UCSD-AML1 (cell line): ENCODE measurements around the gene DNMT3B.
"Not testable (repeated sequence)": the region's sequence is repeated elsewhere in the genome, so short reads cannot be mapped to it uniquely, and the experiment has no call there.

ENCODE experiments used
- DNase-seq: peaks from one replicate; lab custom pipeline; 2025; ENCODE audit not compliant: unreplicated experiment; lab: John Stamatoyannopoulos, UW

The DNMT3B gene

DNA sequence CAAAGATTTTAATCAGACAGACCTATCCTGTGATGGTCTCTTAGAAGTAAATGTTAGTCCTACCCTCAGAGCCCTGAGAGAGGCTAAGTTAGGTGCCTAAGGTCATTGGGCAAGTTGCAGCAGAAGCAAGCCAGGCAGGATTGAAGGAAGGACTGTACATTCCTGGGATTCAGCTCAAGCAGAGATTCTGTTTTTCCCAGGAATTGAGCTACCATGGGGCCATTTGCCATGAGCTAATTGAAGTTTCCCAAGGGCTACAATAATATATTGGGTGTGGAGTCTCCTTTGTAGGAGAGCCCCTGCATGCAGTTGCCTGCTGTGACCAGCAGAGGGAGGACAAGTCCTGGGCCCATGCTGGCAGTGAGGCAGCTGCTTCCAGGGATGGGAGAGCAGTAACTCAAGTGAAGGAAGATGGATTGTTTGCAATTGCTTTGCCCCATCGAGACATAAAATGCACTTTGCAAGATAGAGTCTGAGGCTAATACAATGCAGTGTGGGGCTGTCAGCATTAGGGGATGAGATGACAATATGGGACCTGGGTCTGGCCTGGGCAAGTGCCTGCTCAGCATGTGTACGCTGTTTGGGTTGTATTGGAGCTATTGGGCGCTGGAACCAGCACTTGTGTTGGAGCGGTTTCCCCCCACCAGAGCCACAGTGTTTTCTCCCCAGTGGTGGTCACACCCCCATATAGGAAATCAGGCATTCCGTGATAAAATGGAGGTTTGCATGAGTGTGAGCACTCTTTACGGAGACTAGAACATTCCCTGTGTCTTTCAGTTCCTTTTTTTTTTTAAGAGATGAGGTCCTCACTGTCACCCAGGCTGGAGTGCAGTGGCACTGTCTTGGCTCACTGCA, 27.9 kb downstream of the DNMT3B start:
- DNase-seq, result peak; percentile 64

- no peak for DNase-seq
These were observed 28.5 kb downstream of the DNMT3B start for GRCh38 chr20:32790751-32791057.

- peak; percentile 25 for DNase-seq
These were observed 30.1 kb downstream of the DNMT3B start for GRCh38 chr20:32792316-32792715.

DNA sequence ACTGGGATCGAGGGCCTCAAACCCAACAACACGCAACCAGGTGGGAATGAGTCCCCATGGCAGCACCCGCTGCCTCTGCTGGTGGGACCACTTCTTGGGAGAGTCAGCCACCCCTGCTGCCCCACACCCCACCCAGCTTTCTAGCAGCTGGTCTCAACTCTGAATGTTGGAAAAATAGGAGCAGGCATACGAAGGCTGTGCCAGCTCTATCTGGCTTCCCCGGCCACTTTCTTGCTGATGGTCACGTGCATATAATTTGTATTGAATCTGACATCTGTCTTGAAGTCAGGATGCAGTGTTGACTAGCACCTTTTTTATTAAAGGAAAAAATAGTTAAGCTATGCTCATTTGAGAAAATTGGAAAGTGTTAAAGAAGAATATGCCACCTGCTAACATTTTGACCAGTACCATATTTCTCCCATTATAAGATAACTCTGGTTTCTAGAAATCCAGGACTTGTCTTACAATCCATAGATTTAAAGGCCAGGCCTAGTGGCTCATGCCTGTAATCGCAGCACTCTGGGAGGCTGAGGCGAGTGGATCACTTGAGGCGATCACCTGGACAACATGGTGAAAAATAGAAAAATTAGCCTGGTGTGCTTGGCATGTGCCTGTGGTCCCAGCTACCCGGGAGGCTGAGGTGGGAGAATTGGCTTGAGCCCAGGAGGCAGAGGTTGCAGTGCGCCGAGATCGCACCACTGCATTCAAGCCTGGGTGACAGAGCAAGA, 30.7 kb downstream of the DNMT3B start:
- DNase-seq, result no peak

GRCh38 chr20:32796383-32796948, 34.3 kb downstream of the DNMT3B start:
- DNase-seq, result no peak

- no peak for DNase-seq
These were observed 34.8 kb downstream of the DNMT3B start for GRCh38 chr20:32796981-32797451.

- not testable (repeated sequence) for DNase-seq
These were observed 35.4 kb downstream of the DNMT3B start for GRCh38 chr20:32797571-32797970.

DNA sequence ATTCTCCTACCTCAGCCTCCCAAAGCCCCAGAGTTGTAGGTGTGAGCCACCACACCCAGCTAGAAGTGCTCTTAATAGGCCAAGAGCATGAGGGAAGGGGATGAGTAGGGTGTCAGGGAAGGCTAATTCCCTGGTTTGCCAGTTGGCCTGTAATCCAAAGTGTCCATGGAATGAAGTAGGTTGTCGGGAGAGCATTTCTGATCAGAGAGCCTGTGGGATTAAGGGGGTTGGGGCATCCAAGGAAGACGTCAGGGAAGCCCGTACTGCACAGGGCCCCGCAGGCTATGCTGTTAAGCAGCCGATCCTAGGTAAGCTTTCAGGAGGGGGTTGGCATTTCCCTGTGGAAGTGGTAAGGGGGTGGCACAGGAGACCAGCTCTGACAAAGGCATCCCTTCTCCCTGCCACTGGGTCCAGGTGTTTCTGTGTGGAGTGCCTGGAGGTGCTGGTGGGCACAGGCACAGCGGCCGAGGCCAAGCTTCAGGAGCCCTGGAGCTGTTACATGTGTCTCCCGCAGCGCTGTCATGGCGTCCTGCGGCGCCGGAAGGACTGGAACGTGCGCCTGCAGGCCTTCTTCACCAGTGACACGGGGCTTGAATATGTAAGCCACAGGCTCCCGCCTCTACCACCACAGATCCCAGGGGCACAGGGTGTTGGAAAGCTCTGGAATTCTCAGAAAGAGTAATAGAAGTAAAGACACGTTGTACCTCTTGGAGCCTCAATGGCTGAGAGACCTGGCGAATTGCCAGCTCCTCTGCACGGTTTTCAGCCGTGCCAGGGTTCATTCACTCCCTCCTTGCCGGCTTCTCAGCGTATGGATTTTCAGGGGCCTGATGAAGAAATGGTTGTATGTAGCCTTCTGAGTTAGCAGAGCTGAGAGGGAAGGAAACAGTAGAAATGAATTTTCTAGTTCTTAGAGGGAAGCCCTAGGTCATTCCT, 36.1 kb downstream of the DNMT3B start:
- DNase-seq, result no peak

DNA sequence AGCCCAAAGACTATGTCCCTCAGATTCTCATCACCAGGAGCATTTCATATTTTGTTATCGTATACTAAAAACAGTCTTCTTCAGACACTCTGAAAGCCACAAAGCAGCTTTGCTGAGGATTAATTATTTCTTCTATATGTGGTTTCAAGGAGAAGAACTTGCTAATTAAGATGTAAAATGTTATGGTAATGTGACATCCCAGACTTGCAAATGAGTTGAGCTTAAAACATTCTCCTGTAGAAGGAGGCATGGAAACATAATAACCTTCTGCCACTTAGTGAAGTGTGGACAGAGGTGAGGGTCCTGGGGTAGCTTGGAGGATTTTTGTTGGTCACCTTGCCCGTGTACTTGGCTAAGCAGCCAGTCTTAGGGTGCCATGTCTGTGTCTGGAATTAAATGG, 40.9 kb downstream of the DNMT3B start:
- no peak for DNase-seq

DNA sequence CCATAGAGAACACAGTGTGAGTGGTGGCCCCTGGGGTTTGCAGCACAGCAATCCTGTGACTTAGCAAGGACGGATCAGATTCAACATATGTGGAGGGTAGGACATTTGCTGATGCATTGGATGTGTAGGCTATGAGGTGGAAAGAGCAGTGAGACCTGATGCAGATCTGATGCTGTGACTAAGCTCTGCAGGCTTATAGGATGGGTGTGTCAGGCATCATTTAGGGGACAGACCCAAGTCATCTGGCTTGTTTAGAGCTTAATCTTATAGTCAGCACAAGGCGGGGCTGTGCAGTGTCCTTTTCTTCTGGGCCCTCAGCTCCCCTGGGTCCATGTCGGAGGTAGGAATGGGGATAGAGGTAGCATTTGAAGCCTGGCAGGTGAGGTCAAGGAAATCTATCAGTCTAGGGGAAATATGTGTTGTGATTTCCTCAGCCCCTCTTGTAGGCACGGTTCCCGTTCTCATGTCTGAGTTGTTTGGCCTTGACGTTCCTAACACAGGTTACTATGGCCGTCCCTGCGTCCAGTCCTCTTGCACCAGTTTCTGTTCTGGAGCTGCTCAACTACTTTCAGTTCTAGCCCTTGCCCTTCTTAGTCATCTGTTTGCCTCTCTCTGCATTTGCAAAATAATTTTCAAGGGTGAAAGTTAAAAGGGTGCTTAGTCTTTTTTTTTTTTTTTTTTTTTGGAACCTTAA, 42.0 kb downstream of the DNMT3B start:
- DNase-seq, result no peak

DNA sequence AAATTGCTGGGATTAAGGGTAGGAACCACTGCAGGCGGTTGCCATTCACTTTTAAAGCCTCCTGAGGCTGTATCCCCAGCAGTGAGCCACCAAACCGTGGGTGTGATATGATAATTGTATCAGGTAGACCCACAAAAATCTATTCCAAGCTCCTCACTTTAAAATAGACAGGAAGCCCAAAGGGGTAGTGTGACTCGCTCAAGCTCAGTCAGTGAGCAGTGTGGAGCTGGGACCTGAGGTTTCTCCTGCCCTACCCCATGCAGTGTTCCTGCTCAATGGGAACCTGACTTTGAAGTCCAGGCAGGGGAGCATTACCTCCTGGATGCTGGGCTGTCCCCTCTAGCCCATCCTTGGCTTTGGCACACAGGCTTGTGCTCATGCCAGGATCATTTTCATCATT, 42.6 kb downstream of the DNMT3B start:
- no peak for DNase-seq

- no peak for DNase-seq
These were observed 43.5 kb downstream of the DNMT3B start for GRCh38 chr20:32805721-32806120.

DNA sequence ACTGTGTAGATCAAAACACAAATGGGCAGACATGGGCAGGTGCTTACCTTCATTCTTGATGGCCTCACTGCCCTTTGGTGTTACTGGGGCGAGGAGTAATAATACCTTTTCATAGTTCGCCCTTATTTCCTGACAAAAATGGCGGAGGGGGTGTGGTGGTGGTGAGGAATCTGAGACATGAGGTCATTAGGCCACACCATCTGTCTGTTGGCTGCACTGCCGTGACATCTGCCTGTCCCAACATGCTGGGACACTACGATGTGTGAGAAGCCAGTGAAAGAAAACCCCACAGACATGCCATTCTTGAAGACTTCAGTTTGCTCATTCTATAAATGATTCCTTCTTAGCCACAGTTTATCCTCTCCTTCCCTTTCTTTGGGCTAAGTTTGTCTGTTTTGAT, 44.2 kb downstream of the DNMT3B start:
- no peak for DNase-seq

GRCh38 chr20:32807706-32808105, 45.5 kb downstream of the DNMT3B start:
- no peak for DNase-seq

DNA sequence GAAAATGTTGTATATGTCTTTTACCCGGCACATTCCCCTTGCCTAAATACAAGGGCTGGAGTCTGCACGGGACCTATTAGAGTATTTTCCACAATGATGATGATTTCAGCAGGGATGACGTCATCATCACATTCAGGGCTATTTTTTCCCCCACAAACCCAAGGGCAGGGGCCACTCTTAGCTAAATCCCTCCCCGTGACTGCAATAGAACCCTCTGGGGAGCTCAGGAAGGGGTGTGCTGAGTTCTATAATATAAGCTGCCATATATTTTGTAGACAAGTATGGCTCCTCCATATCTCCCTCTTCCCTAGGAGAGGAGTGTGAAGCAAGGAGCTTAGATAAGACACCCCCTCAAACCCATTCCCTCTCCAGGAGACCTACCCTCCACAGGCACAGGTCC, 46.3 kb downstream of the DNMT3B start:
- no peak for DNase-seq

GRCh38 chr20:32809907-32810306, 47.7 kb downstream of the DNMT3B start:
- no peak for DNase-seq

- no peak for DNase-seq
These were observed 48.8 kb downstream of the DNMT3B start for GRCh38 chr20:32810941-32811340.

GRCh38 chr20:32811886-32812285, 49.7 kb downstream of the DNMT3B start:
- no peak for DNase-seq

DNA sequence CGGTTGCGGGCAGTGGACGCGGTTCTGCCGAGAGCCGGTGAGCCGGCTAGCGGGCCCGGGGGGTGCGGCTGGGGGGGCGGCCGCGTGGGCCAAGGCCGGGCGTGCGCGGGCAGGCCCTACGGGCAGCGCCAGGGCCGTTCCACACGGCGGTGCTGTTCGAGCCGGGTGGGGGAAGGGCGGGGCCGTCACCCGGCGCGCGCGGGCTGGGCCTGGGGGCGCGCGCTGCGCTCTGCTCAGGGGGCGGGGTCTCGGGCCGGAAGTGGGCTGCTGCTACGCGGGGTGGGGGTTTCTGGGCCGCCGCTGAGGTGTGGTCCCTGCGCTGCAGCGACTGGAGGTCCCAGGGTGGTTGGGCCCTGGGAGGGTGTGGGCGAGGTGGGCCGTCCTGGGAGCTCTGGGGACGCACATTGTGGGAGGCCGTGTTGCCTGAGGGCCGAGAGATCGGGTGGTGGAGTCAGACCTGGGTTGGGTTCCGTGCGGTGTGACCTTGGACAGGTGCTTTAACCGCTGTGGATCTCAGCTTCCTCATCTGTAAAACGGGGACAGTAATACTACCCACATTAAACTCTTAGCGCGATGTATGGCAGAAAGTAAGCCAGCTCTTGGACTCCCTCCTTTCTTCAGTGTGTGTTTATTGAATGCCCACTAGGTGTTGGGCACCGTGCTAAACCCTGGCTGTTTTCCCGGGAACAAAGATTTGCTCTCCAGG, 58.0 kb downstream of the DNMT3B start:
- DNase-seq, result peak; percentile 84
